CD4-positive, alpha-beta T cell treated with Interleukin-15 for 4 hours (primary cell): Measurements from ENCODE around the gene KRTAP13-2.

Source experiments
- DNase-seq: peaks from one replicate; pipeline ENCODE4 v3.0.0-alpha.2; 2020; ENCODE audit warnings: low spot score

The KRTAP13-2 gene, protein sequence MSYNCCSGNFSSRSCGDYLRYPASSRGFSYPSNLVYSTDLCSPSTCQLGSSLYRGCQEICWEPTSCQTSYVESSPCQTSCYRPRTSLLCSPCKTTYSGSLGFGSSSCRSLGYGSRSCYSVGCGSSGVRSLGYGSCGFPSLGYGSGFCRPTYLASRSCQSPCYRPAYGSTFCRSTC

DNA sequence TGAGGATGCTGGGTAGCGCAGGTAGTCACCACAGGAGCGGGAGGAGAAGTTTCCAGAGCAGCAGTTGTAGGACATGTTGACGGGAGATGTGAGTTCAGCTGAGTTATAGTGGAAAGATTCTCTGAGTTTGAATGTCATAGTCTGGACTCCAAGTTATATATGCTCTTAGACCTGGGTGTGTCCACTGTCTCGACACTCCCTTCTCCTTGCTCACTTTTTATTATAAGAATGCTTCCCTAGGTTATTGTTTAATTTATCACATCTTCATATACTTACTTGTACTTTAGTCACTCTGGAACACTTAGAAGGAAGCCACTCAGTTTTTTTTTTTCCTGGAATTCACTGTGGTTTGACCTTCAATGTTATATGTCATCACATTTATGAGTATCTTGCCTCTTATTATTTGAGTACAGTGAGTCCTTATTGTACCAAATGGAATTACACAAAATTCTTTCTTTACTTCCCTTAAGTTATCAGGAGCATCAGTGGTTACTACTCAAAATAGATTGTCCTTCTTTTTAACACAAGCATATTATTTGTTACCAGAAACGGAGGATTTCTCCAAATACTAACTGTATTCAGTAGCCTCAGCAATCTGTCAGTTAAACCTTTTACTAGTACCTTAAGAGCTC, at the start of gene KRTAP13-2:
Gene KRTAP13-2 (minus strand): TSS at position 133 of the 632 bp plus-strand sequence. CDS start 58 bp downstream, at position 75.
- no peak for DNase-seq

DNA sequence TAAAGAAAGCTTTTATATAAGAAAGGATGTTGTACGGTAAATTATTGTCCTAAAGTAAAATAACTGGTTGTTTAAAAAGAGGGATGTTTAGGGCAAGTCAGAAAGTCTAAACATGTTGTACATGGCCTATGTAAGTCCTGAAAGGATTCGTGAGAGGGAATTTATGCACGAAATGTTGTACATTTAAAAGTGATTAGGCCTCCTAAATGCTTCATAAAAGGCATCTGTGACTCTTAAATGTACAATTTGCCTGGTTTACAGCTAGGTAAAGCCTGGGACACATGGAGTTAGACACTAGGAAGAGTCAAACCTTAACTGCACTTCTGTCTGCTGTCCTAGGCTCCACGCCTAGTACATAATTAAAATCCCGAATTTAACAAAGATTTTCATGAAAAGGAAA, 43.9 kb upstream of the KRTAP13-2 start:
- no peak for DNase-seq

DNA sequence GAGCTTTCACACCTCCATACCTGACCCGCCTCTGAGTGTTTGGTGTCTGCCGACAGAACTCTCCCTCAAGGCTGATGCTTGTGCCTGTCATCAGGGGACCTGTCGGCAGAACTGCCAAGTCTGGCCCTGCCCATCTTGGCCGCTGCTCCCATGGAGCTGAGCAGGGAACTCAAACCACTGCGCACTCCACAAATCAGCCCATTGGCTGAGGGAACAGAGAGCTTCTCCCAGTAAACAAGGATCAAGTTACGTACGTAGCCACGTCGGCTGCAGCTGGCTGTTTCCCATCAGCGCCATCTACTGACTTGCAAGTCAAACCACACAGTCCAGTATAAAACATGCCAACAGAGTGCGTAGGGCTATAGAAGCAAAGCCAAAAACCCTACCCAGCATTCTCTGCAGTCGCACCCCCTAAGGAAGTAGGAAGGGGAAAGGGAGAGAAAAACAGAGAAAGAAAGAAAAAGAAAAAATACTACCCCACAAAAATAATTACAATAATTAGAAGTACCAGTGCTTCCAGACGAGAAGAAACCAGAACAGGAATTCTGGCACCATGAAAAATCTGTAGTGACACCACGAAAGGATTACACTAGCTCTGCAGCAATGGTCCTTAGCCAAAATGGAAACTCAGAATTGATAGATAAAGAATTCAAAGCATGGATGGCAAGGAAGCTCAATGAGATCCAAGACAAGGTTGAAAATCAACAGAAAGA, 36.9 kb upstream of the KRTAP13-2 start:
- no peak for DNase-seq

DNA sequence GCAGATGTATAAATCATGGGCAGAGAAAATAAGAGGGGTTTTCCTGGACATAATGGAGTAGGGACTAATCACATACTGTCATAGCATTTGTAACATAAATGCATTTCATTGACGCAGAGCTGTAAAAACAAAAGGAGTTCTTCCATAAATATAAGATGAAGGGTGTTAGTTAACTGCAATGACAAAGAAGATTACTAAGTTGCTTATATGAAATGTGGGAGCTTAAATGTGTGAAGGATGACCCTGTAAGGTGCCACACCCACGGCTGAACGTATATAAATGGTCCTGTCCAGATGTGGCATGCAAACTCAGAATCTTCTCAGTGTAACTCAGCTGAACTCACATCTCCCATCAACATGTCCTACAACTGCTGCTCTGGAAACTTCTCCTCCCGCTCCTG, 23.7 kb upstream of the KRTAP13-2 start, which contains the start of gene KRTAP13-1:
Gene KRTAP13-1 (plus strand): TSS at position 301 of the 400 bp plus-strand sequence. CDS start 56 bp downstream, at position 357.
- no peak for DNase-seq

DNA sequence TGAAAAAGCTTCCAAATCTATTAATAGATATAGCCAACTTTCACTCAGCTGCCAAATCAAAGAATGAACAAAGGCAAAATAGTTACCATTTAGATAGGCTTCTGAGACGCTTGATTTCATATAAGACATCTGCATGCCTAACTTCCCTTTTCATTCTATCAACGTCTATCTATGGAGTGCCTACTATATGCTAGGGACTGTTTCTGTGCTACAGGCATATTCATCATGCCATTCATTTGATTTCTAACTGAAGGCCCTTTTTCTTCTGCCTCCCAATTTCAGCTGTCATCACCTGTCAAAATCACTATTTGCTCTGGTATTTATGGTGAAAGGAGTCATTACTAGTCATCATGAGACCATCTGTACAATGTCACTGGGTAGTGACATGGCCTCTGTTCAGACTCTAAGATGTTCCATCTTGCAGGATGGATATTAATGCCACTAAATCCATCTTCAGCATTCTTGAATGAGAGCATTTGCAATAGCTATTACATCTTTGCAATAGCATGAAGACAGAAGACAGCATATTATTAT, 19.5 kb upstream of the KRTAP13-2 start:
- no peak for DNase-seq

DNA sequence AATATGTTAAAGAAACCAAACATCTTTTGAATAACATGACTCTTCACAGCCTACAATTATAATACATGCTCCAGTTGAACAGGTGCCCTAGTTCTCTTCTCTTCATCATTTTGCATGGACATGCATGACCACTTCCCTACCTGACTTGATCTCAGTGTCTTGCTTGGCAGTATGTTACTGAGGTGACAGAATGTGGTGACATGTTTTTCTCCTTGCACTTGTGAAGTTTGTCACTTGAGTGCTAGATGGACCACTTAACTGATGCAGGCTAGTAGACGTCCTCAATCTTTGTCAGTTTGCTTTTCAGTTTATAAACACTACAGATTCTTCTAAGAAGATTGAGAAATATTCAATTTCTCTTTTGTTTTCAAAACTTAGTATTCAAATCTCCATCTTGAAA, 10.1 kb upstream of the KRTAP13-2 start:
- DNase-seq: no peak

DNA sequence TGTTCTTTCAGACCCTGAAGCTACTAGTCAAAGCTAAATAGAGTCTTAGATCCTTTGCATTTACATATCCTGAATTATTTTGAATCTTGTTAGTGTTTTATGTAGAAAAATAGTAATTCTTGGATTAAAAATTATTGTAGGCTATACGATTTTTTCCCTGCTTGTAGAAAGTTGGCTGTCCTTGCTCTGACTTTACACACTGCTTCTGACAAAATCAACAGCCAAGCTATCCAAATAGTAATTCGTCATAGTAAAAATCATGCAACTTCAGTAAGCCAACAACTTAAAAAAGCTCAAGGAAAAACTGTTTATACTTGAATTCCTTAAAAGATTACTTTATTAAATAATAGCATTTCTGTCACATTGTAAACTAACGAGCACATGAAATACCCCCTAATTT, 16.2 kb downstream of the KRTAP13-2 start:
- no peak for DNase-seq

DNA sequence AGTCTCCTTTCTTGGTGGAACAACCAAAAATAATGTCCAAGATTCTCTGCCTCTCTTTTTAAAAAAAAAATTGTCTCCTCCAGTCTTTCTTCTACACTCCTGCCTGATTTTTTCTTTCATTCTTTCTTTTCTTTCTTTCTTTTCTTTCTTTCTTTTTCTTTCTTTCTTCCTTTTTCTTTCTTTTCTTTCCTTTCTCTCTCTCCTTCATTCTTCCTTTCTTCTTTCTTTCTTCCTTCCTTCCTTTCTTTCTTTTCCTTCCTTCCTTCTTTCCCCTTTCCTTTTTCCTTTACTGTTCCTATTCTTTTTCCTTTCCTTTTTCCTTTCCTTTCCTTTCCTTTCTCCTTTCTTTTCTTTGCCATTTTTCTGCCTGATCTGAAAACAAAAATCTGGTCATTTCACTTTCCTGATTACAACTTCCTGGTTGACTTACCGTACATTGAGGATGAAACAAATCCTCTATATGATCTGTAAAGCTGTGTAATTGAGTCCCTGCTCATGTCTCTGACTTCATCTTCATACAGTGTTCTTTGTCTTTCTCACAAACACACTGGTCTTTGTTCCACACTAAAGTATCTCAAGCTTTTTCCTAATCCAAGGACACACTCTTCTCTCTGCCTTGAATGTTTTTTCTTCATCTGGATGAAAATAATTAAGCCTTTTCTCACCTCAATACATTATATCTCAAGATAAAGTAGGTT, 17.6 kb downstream of the KRTAP13-2 start:
- DNase-seq: no peak

DNA sequence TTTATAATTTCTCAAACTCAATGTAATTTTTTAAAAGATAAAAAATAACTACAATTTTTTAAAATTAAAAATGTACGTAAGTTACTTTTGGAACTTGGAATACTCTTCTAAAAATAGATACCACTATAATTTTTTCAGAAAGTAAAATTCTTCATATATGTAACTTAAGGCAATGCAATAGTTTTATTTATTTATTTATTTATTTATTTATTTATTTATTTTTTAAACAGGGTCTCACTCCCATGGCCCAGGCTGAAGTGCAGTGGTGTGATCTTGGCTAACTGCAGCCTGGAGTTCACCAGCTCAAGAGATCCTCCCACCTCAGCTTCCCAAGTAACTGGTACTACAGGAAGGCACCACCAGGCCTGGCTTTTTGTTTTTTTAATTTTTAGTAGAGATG, 20.5 kb downstream of the KRTAP13-2 start:
- DNase-seq: no peak

DNA sequence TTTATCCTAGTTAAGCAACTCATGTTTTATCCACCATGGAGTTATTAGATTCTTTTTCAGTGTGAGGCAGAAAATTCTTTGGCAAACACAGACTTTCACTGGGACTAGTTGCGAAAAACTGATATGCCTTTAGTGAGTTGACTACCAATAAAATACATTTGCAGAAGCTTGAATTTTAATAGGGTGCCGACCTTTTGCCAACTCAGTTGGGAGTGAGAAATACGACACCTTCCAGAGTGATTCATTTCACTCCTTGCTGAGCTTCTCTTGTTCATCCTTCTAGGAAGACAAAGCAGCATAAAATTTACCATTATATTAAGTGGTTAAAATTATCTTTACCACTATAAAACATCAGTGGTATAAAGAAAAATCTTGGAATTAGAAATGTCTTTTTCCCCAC, 22.5 kb downstream of the KRTAP13-2 start:
- no peak for DNase-seq

DNA sequence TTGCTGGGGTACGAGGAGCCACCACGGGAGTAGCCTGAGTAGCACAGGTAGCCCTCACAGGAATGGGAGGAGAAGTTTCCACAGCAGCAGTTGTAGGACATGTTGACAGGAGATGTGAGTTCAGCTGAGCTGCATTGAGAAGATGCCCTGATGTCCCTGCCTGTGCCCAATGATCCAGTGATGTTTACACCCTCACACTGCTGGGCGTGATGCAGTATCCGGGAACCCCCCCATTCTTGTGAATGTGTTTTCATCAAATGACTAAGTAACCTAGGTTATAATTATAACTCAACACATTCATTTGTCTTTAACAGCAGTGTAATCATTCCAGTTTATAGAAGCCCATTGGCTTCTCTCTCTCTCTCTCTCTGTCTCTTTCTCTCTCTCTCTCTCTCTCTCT, 23.6 kb downstream of the KRTAP13-2 start, which contains the start of gene KRTAP23-1:
Gene KRTAP23-1 (minus strand): TSS at position 101 of the 400 bp plus-strand sequence. CDS start 0 bp downstream, at position 101.
- no peak for DNase-seq

DNA sequence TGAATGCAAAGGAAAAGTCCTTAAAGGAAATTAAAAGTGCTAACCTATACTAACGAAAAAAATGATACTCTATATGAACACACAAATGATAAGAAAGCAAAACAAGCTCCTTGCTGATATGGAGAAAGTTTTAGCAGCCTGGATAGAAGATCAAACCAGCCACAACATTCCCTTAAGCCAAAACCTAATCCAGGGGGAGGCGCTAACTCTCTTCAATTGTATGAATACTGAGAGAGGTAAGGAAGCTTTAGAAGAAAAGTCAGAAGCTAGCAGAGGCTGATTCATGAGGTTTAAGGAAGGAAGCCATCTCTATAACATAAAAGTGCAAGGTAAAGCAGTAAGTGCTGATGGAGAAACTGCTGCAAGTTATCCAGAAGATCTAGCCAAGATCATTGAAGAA, 27.1 kb downstream of the KRTAP13-2 start:
- DNase-seq: no peak

DNA sequence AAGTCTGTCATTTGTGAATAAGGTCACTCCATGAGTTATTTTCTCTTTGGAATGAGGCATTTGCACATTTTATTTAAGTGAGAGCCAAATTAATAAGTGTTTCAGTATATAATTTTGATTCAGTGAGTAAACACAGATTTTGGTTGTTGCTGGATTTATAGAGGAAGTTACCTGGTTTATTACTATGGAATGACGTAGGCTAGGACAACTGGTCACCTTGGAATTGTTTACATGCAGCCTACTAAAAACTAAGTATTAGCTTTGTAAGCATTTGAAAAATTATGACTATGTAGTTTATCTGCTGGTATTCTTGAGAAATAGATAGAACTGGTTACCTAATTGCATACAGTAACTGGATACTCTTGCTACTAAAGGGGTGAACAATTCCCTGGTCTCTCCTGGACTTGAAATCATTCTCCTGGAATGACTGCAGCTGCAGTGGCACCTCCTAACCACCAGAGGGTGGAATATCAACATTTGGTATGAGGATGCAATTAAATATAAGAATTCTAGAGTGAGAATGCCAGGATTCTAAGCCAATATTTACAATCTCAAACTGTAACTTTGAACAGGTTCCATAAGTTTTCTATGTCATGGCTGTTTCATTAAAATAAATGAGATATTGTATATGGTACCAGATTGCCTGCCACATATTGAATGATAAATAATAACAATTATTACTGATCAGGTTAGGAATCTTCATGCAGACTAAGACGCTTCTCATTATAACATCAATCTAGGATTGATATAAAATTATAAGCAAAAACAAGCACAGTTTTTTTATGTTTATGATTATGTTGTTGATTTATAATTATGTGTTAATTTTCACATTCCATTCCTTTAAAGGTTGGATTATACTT, 31.1 kb downstream of the KRTAP13-2 start:
- peak; percentile 17 for DNase-seq

DNA sequence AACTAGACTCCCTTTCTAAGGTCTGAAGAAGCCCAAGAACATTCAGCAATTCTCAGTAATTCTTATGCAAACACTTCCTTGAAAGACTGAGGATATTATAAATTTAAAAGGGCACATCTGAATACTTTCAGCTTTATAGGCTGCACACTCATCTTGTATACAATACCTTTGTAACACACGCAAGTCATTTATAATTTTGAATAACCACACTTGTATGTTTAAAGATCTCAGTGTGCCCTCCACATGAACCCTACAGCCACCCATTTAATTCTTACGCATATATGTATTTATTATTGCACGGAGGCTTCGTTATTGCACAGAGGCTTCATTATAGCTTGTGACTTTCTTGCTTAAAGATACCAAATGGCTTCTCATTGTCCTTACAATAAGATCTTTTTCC, 33.4 kb downstream of the KRTAP13-2 start:
- no peak for DNase-seq

DNA sequence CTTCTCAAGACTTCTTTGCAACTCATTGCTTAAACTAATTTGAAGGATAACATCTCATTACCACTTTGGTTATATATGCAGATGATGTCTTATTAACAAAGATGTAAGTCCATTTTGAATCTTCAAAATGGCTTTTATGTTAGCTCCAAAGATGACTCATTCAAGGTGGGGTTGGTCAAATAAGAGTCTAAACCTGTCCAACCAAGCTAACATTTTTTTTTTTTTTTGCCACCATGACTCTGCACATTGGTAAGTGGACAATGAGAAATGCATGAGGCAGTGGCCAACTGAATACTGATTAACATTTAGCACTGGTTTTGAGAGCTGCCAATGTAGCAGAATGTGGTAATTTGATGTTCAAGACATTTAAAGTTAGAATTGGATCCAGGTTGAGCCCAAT, 34.3 kb downstream of the KRTAP13-2 start:
- DNase-seq: no peak

DNA sequence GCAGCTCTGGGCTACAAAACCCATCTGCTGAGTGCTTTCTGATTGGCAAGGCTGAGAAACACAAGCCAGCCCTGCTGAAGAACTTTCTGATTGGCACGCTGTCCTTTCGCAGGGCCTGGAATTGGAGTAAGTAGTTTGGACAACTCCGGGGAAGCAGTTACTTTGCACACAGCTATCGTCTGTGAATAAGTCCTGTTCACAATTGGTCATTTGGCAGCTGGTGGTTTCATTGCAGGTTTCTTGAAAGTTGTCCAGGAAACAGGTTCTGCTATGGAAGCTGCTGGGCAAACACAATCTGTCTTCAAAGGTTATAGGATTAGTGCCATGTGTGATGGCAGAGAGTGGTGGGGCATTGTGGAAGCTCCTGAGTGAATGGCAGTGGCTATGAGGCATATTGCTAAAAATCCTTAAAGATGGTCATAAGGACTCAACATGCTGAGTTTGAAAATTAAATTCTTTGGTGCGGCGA, 34.8 kb downstream of the KRTAP13-2 start, which contains the start of gene KRTAP27-1:
Gene KRTAP27-1 (minus strand): TSS at position 419 of the 469 bp plus-strand sequence. CDS start 26 bp downstream, at position 393.
- no peak for DNase-seq

DNA sequence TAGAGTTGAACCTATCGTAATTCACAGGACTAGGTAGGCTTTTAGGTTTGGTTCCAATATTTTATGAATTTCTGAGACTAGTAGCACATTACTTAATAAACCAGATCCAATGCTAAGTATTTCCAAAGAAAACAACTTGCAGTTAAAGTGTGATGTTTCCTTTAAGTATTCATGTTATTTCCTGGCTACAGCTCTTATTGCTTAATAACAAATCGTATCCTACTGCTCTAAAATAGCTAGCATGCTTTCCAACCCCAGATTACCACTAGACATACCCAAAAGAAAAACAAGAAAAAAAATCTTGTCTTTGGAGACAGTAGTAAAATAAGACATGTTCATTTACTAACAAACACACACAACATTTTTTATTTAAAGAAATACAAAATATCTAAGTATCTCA, 35.5 kb downstream of the KRTAP13-2 start:
- no peak for DNase-seq

DNA sequence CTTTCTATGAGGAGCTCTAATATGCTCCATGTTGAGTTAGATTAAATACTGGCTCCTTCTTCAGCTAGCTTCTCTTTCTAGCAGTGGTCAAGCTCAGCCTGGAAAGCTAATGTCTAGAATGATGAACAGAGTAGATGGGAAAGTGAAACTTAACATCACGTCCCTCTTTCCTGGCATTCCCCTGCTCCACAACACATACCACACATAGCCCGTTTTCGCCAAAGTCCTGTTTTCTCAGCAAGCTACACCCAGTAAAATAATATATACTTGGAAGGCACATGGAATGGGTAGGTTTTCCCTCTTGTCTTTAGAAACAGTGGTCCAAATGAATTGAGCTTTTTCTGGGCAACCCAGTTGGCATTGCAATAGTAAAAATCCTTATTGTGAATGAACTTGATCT, 38.3 kb downstream of the KRTAP13-2 start:
- DNase-seq: no peak

DNA sequence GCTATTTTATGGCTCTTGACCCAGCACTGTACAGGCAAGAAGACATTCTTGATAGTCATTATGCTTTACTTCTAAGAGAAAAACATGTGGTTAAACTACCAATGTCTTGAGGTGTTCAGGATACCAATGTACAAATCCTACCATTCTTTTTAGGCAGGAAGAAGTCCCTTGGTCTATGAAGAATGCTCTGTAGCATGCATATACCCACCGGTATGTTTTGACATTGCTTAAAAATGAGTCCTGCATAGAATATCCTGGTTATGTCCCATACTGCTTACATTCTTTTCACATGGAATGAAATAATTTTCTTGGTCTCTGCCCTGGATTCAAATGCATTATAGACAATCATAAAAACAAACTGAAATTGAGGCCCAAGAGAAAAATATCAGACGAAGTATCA, 39.4 kb downstream of the KRTAP13-2 start:
- no peak for DNase-seq

DNA sequence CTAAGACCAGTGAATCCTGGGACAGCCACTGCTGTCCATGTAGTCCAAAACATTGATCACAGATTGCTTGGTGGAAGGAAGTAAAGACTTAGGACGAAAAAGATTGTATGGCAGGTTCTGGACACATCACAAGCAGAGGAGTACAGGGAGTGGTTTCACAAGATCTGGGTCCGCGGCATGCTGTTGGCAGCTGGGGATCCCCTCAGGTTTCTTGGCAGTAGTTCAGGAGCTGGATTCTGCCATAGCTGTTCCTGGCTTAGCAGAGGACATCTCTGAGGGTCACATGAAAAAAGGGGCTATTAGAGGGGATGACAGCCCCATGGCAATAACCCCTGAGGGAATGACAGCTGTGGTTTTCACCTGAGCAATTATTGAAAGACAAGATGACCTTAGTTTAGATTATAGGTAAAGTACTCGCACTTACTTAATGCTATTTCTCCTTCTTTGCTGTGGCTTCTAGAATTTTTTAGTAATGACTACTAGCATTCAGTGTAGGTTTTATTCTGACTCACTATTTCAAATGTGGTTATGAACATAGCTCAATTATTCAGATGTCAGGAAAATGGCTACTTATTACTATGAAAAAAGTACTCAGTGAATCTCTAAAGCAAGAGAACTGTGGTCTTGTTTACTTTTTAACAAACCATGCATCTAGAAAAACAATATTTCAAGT, 42.7 kb downstream of the KRTAP13-2 start:
- DNase-seq: no peak
